Stimulated activated naive CD8-positive, alpha-beta T cell treated with anti-CD3 and anti-CD28 coated beads, Interleukin-15, amount 100 ng/mL, for 72 hours (primary cell): Measurements from ENCODE around the gene NMNAT2.

ENCODE experiments used
- ATAC-seq: fragments of 150-1000 bp; cut with Tn5 transposase; 2 replicates; pipeline ENCODE4 v1.10.0; 2021; ENCODE audit warnings: mild to moderate bottlenecking, moderate library complexity
- DNase-seq, 2 donors: peaks; one replicate each; pipeline ENCODE4 v3.0.0; 2021 to 2022
- H3K27ac Mint-ChIP-seq, 2 donors: one replicate each; pipeline ENCODE4 v1.8.0; 2022; ENCODE audit warnings: mild to moderate bottlenecking in 2 of 2, mixed read lengths in 2 of 2, moderate library complexity in 2 of 2
- H3K27me3 Mint-ChIP-seq: one replicate; pipeline ENCODE4 v1.8.0; 2022; ENCODE audit warnings: mixed read lengths
- H3K4me1 Mint-ChIP-seq: one replicate; pipeline ENCODE4 v1.8.0; 2022; ENCODE audit warnings: mild to moderate bottlenecking, mixed read lengths
- H3K4me3 Mint-ChIP-seq, 2 donors: one replicate each; pipeline ENCODE4 v1.8.0; 2022; ENCODE audit warnings: mild to moderate bottlenecking in 2 of 2, mixed read lengths in 2 of 2, moderate library complexity in 1 of 2
- H3K9me3 Mint-ChIP-seq, 2 donors: one replicate each; pipeline ENCODE4 v1.8.0; 2022; ENCODE audit warnings: mixed read lengths in 2 of 2

Gene NMNAT2

DNA sequence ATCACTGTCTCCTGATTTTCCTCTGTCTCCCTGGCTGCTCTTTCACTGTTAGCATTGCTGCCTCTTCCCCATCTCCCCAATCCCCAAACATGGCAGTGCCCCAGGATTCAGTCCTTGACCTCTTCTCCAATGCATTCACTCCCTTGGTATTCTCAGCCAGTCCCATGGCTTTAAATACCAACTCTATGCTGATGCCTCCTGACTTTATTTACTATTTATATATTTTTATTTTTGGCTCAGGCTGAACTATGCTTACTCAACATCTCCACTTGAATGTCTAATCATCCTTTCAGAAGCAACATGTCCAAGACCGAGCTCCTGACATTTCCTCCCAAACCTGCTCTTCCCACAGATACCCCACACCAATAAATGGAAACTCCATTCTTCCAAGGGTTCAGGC is 26.3 kb downstream of the NMNAT2 start:
- ATAC-seq (no peak), DNase-seq (no peak)
- Mint-ChIP-seq H3K9me3 (no peaks in the 10 kb centered on the region), H3K4me1 (no peaks in the 10 kb centered on the region), H3K27me3 (peaks cover 39% of the 10 kb centered on the region), H3K27ac (no peak overlapping the region), H3K4me3 (no peak overlapping the region)

DNA sequence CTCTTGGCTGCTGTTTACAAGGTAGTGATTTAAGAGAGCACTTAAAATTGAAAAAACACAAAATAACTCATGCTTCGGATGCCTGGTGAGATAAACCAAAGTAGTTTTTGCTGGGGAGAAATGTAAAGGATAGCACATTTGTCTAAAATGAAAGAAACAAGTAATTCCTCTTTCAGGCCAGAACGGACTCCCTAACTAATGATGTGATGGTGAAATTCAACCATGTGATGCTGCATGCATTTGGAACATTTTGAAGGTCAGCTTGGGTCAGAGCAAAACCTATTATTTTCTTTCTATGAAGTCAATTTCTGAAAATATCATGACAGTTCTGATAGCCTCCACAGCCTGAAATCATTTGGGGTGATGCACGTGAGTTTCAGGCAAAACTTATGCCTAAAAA is 27.6 kb downstream of the NMNAT2 start:
- Mint-ChIP-seq H3K9me3 (no peaks in the 10 kb centered on the region), H3K27me3 (peaks cover 26% of the 10 kb centered on the region), H3K4me3 (no peak overlapping the region), H3K4me1 (no peaks in the 10 kb centered on the region), H3K27ac (no peak overlapping the region)
- DNase-seq (no peak), ATAC-seq (no peak)

GRCh38 chr1:183388735-183389134 is 29.4 kb downstream of the NMNAT2 start:
- Mint-ChIP-seq H3K27me3 (peaks cover 17% of the 10 kb centered on the region), H3K4me1 (no peaks in the 10 kb centered on the region), H3K9me3 (no peaks in the 10 kb centered on the region), H3K4me3 (no peak overlapping the region), H3K27ac (no peak overlapping the region)
- DNase-seq (no peak), ATAC-seq (no peak)

GRCh38 chr1:183385340-183386144 is 32.6 kb downstream of the NMNAT2 start:
- DNase-seq, result no peak
- no peaks in the 10 kb centered on the region for H3K9me3 Mint-ChIP-seq

GRCh38 chr1:183379951-183380350 is 38.2 kb downstream of the NMNAT2 start:
- no peak overlapping the region for H3K27ac Mint-ChIP-seq
- no peak overlapping the region for H3K4me3 Mint-ChIP-seq
- no peaks in the 10 kb centered on the region for H3K4me1 Mint-ChIP-seq
- no peak for ATAC-seq
- no peaks in the 10 kb centered on the region for H3K9me3 Mint-ChIP-seq
- DNase-seq, result no peak
- peaks cover 19% of the 10 kb centered on the region for H3K27me3 Mint-ChIP-seq

More at GRCh38 chr1:183385340-183386144, 32.6 kb downstream of the NMNAT2 start:
- no peak for ATAC-seq
- no peaks in the 10 kb centered on the region for H3K4me1 Mint-ChIP-seq
- H3K4me3 Mint-ChIP-seq, result no peak overlapping the region
- no peak overlapping the region for H3K27ac Mint-ChIP-seq
- H3K27me3 Mint-ChIP-seq, result peaks cover 22% of the 10 kb centered on the region

- ATAC-seq (no peak), DNase-seq (no peak)
- H3K4me1 Mint-ChIP-seq, result no peaks in the 10 kb centered on the region
- H3K27me3 Mint-ChIP-seq, result peaks cover 20% of the 10 kb centered on the region
- H3K27ac Mint-ChIP-seq, result no peak overlapping the region
- H3K4me3 Mint-ChIP-seq, result no peak overlapping the region
- H3K9me3 Mint-ChIP-seq, result no peaks in the 10 kb centered on the region
These were observed 42.8 kb downstream of the NMNAT2 start for GRCh38 chr1:183375381-183375780.

GRCh38 chr1:183374825-183375224 is 43.4 kb downstream of the NMNAT2 start:
- Mint-ChIP-seq H3K9me3 (no peaks in the 10 kb centered on the region), H3K27me3 (peaks cover 20% of the 10 kb centered on the region), H3K27ac (no peak overlapping the region), H3K4me1 (no peaks in the 10 kb centered on the region), H3K4me3 (no peak overlapping the region)
- ATAC-seq (no peak), DNase-seq (no peak)

GRCh38 chr1:183372586-183373230 is 45.5 kb downstream of the NMNAT2 start:
- H3K27ac Mint-ChIP-seq, result no peak overlapping the region

DNA sequence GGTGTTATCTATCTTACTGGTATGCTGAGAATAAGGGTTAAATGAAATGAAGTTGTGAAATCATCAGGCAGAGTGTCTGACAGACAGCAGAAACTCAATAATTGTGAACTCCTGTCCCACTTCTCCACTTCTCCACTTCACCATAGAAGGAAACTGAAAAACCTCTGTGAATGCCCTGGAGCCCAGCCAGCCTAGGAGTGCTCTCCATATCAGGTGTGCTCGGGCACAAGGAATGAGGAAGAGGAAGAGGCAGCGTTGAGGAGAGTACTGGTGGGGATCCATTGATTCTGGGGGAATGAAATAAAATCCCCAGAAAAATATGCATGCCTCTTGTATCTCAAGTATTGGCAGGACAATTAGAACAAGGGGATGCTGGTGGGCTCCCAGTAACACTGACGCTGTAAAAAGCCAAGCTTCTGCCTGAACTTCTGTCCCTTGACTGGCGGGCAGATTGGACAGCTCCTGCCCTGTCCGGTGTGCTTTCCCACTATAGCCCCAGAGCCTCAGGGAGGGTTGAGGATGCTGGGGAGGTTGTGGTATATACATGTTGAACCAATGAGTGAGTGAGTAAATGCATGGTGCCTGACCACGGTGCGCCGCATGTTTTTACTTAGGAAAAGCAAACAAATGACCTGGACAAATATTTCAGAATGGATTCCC is 47.7 kb downstream of the NMNAT2 start:
- Mint-ChIP-seq H3K27ac (no peak overlapping the region), H3K9me3 (no peaks in the 10 kb centered on the region), H3K4me1 (no peaks in the 10 kb centered on the region), H3K4me3 (no peak overlapping the region), H3K27me3 (peaks cover 19% of the 10 kb centered on the region)
- DNase-seq, result no peak
- ATAC-seq, result no peak

More at GRCh38 chr1:183372586-183373230, 45.5 kb downstream of the NMNAT2 start:
- peaks cover 28% of the 10 kb centered on the region for H3K27me3 Mint-ChIP-seq
- DNase-seq, result no peak
- no peak for ATAC-seq
- no peaks in the 10 kb centered on the region for H3K9me3 Mint-ChIP-seq
- H3K4me1 Mint-ChIP-seq, result no peaks in the 10 kb centered on the region
- H3K4me3 Mint-ChIP-seq, result no peak overlapping the region

- DNase-seq, result no peak
- H3K4me1 Mint-ChIP-seq, result no peaks in the 10 kb centered on the region
- no peak overlapping the region for H3K4me3 Mint-ChIP-seq
- peaks cover 19% of the 10 kb centered on the region for H3K27me3 Mint-ChIP-seq
- H3K27ac Mint-ChIP-seq, result no peak overlapping the region
- no peaks in the 10 kb centered on the region for H3K9me3 Mint-ChIP-seq
- ATAC-seq, result no peak
These were observed 49.7 kb downstream of the NMNAT2 start for GRCh38 chr1:183368213-183369108.

- H3K27me3 Mint-ChIP-seq, result peaks cover 27% of the 10 kb centered on the region
- DNase-seq, result no peak
- H3K9me3 Mint-ChIP-seq, result no peaks in the 10 kb centered on the region
- no peak overlapping the region for H3K4me3 Mint-ChIP-seq
- ATAC-seq, result no peak
- H3K27ac Mint-ChIP-seq, result no peak overlapping the region
- H3K4me1 Mint-ChIP-seq, result no peaks in the 10 kb centered on the region
These were observed 52.1 kb downstream of the NMNAT2 start for GRCh38 chr1:183366116-183366515.

DNA sequence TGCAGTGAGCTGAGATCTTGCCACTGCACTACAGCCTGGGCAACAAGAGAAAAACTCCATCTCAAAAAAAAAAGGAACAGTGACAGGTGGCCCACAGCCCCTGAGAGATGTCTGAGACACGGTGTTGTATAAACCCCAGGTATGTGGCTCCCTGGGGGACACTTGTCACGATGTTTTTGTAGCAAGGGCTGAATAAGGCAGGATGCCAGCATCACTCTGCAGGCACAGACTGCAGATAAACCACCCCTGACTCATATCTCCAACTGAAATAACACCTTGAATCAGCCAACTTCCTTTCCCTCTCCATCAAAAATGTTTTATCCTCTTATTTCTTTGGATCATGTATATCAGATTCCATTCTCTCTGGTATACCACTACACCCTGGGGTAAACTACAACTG is 52.5 kb downstream of the NMNAT2 start:
- no peaks in the 10 kb centered on the region for H3K9me3 Mint-ChIP-seq
- ATAC-seq (no peak), DNase-seq (no peak)
- no peak overlapping the region for H3K4me3 Mint-ChIP-seq
- H3K4me1 Mint-ChIP-seq, result no peaks in the 10 kb centered on the region
- H3K27ac Mint-ChIP-seq, result no peak overlapping the region
- H3K27me3 Mint-ChIP-seq, result peaks cover 22% of the 10 kb centered on the region

- Mint-ChIP-seq H3K4me3 (no peak overlapping the region), H3K27me3 (peaks cover 17% of the 10 kb centered on the region), H3K4me1 (no peaks in the 10 kb centered on the region), H3K9me3 (no peaks in the 10 kb centered on the region), H3K27ac (no peak overlapping the region)
- DNase-seq, result no peak
- no peak for ATAC-seq
These were observed 53.1 kb downstream of the NMNAT2 start for GRCh38 chr1:183365093-183365492.

DNA sequence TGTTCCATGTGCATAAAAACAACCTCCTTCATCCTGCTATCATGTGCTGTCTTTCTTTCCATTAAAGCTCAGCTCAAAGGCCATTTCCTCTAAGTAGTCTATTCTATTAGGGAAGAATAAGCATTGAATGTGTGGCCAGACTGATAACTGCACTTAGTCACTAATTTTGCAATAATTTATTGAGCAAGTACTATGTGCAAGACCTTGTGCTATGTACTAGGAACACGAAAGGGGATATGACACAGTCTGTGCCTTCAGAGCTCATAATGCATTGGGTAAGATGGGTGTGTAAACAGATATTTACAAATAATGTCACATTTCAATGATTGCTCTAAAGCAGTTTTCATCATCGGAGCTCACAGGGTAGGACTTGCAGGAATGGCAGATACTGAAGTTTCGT is 54.2 kb downstream of the NMNAT2 start:
- Mint-ChIP-seq H3K27me3 (peaks cover 23% of the 10 kb centered on the region), H3K4me3 (no peak overlapping the region), H3K4me1 (no peaks in the 10 kb centered on the region), H3K27ac (no peak overlapping the region), H3K9me3 (no peaks in the 10 kb centered on the region)
- DNase-seq (no peak), ATAC-seq (no peak)

GRCh38 chr1:183361081-183361480 is 57.1 kb downstream of the NMNAT2 start:
- no peak overlapping the region for H3K4me3 Mint-ChIP-seq
- peaks cover 14% of the 10 kb centered on the region for H3K27me3 Mint-ChIP-seq
- H3K9me3 Mint-ChIP-seq, result peaks cover 0 to 7% of the 10 kb centered on the region in 2 donors
- no peak for ATAC-seq
- no peaks in the 10 kb centered on the region for H3K4me1 Mint-ChIP-seq
- H3K27ac Mint-ChIP-seq, result no peak overlapping the region
- DNase-seq, result no peak
